IMR-90 (cell line): ENCODE measurements around the gene CLEC4M. TPM values are rescaled to one million over a fixed set of nuclear protein-coding genes. Genes with fewer than 3 reads are reported as not detected.

Source experiments
- ATAC-seq: fragments of 200-7000 bp; cut with Tn5 transposase; 2 replicates; pipeline ENCODE4 v1.9.1; 2020; ENCODE audit warnings: low read depth, mild to moderate bottlenecking, moderate library complexity
- BruUV-seq: library from RNA; stranded (reverse); fragments of 400-500 nt; replicated peaks from 2 replicates; lab custom pipeline; 2021; lab: Mats Ljungman, UMichigan
- CTCF ChIA-PET: fragments of 300-600 bp; formaldehyde crosslinking; extraction: SDS; loops from one replicate; lab custom pipeline; 2021; ENCODE audit warnings: antibody characterized with exemption; lab: Yijun Ruan, JAX
- POLR2A ChIA-PET: fragments of 300-600 bp; sonication (Branson Sonifier 250); formaldehyde crosslinking; loops from one replicate; lab custom pipeline; 2022; ENCODE audit warnings: antibody characterized with exemption; ENCODE audit not compliant: unreplicated experiment; lab: Charles Lee
- DNase-seq: peaks from one replicate; pipeline ENCODE4 v3.0.0; 2013
- H2AFZ ChIP-seq: replicated peaks from 2 replicates; pipeline ENCODE3; 2013; ENCODE audit warnings: low read length, mild to moderate bottlenecking; ENCODE audit not compliant: poor library complexity
- H2AK5ac ChIP-seq: 2 replicates; pipeline ENCODE4 v1.6.1; 2013; ENCODE audit warnings: low read depth, low read length, inconsistent platforms
- H2AK9ac ChIP-seq: replicated peaks from 2 replicates; pipeline ENCODE3; 2013; ENCODE audit warnings: mild to moderate bottlenecking, low read depth, low read length, moderate library complexity; ENCODE audit not compliant: poor library complexity
- H2BK120ac ChIP-seq: 2 replicates; pipeline ENCODE4 v1.6.1; 2013; ENCODE audit warnings: low read depth, low read length, inconsistent platforms
- H2BK15ac ChIP-seq: 3 replicates; pipeline ENCODE4 v1.6.1; 2013; ENCODE audit warnings: low read depth, low read length, inconsistent platforms
- H2BK20ac ChIP-seq: 2 replicates; pipeline ENCODE4 v1.6.1; 2013; ENCODE audit warnings: low read depth, mild to moderate bottlenecking, inconsistent platforms, low read length, moderate library complexity
- H2BK5ac ChIP-seq: 2 replicates; pipeline ENCODE4 v1.6.1; 2013; ENCODE audit warnings: mild to moderate bottlenecking, low read depth, low read length, inconsistent platforms; ENCODE audit not compliant: poor library complexity, severe bottlenecking
- H3K14ac ChIP-seq: replicated peaks from 2 replicates; pipeline ENCODE4 v1.6.1; 2013; ENCODE audit warnings: low read depth, low read length, inconsistent platforms
- H3K18ac ChIP-seq: 2 replicates; pipeline ENCODE4 v1.6.1; 2013; ENCODE audit warnings: low read depth, low read length, control low read depth
- H3K23ac ChIP-seq: 2 replicates; pipeline ENCODE4 v1.6.1; 2013; ENCODE audit warnings: low read depth, low read length, inconsistent platforms
- H3K27ac ChIP-seq: 2 replicates; pipeline ENCODE4 v1.5.1; 2013; ENCODE audit warnings: mild to moderate bottlenecking, control low read depth, low read length; ENCODE audit not compliant: insufficient read depth
- H3K27me3 ChIP-seq: 2 replicates; pipeline ENCODE4 v1.6.1; 2013; ENCODE audit warnings: low read length; ENCODE audit not compliant: control insufficient read depth, insufficient read depth
- H3K36me3 ChIP-seq: 2 replicates; pipeline ENCODE4 v1.6.1; 2013; ENCODE audit warnings: low read length, mixed read lengths; ENCODE audit not compliant: control insufficient read depth, insufficient read depth
- H3K4ac ChIP-seq: 2 replicates; pipeline ENCODE4 v1.6.1; 2013; ENCODE audit warnings: low read depth, low read length, inconsistent platforms
- H3K4me1 ChIP-seq: 2 replicates; pipeline ENCODE4 v1.6.1; 2013; ENCODE audit warnings: low read length, mixed read lengths; ENCODE audit not compliant: control insufficient read depth, insufficient read depth
- H3K4me2 ChIP-seq: 2 replicates; pipeline ENCODE4 v1.6.1; 2013; ENCODE audit warnings: low read depth, mild to moderate bottlenecking, control low read depth, low read length, moderate library complexity
- H3K4me3 ChIP-seq: 2 replicates; pipeline ENCODE4 v1.5.1; 2013; ENCODE audit warnings: low read depth, mild to moderate bottlenecking, control low read depth, low read length, moderate library complexity; ENCODE audit not compliant: insufficient read depth
- H3K56ac ChIP-seq: 2 replicates; pipeline ENCODE4 v1.6.1; 2013; ENCODE audit warnings: low read length, inconsistent platforms; ENCODE audit not compliant: insufficient read depth; ENCODE audit errors: extremely low read depth
- H3K79me1 ChIP-seq, 2 experiments: 2 replicates each; pipeline ENCODE4 v1.6.1; 2013; ENCODE audit warnings: low read length in 2 of 2, inconsistent platforms in 1 of 2, low read depth in 1 of 2
- H3K9ac ChIP-seq: 2 replicates; pipeline ENCODE4 v1.6.1; 2013; ENCODE audit warnings: low read depth, low read length, control low read depth
- H3K9me1 ChIP-seq: 2 replicates; pipeline ENCODE4 v1.6.1; 2013; ENCODE audit warnings: low read length, inconsistent platforms; ENCODE audit not compliant: insufficient read depth
- H3K9me3 ChIP-seq: 2 replicates; pipeline ENCODE4 v1.6.1; 2013; ENCODE audit warnings: low read length; ENCODE audit not compliant: control insufficient read depth, insufficient read depth
- H4K20me1 ChIP-seq: 2 replicates; pipeline ENCODE4 v1.6.1; 2013; ENCODE audit warnings: low read length, inconsistent platforms; ENCODE audit not compliant: insufficient read depth
- H4K5ac ChIP-seq: 2 replicates; pipeline ENCODE4 v1.6.1; 2013; ENCODE audit warnings: mild to moderate bottlenecking, low read depth, low read length, control low read depth
- H4K8ac ChIP-seq, 2 experiments: 2 replicates each; pipeline ENCODE4 v1.6.1; 2013; ENCODE audit warnings: low read depth in 2 of 2, low read length in 2 of 2, control low read depth in 1 of 2, inconsistent platforms in 1 of 2
- H4K91ac ChIP-seq: 2 replicates; pipeline ENCODE4 v1.6.1; 2013; ENCODE audit warnings: low read depth, low read length, inconsistent platforms; ENCODE audit not compliant: insufficient read depth
- BHLHE40 ChIP-seq: fragments of 150-350 bp; IDR thresholded peaks from 2 replicates; pipeline ENCODE4 v1.6.1; 2016; ENCODE audit warnings: mild to moderate bottlenecking, low read depth, low read length
- CEBPB ChIP-seq: IDR thresholded peaks from 2 replicates; pipeline ENCODE4 v1.6.1; 2012; ENCODE audit warnings: low read depth, low read length, improper control_type of control experiment
- CHD1 ChIP-seq: IDR thresholded peaks from 2 replicates; pipeline ENCODE4 v1.6.1; 2012; ENCODE audit warnings: low read depth, low read length, improper control_type of control experiment
- ELK1 ChIP-seq: fragments of 150-350 bp; IDR thresholded peaks from 2 replicates; pipeline ENCODE4 v1.6.1; 2016; ENCODE audit warnings: low read depth, mild to moderate bottlenecking, low read length, moderate library complexity, borderline replicate concordance
- MAZ ChIP-seq: IDR thresholded peaks from 2 replicates; pipeline ENCODE4 v1.6.1; 2012; ENCODE audit warnings: low read depth, mild to moderate bottlenecking, low read length, improper control_type of control experiment, moderate library complexity, borderline replicate concordance
- NFE2L2 ChIP-seq: fragments of 150-350 bp; IDR thresholded peaks from 2 replicates; pipeline ENCODE4 v1.6.1; 2016; ENCODE audit warnings: low read depth, mild to moderate bottlenecking, low read length
- RAD21 ChIP-seq: IDR thresholded peaks from 2 replicates; pipeline ENCODE4 v1.6.1; 2012; ENCODE audit warnings: low read length, improper control_type of control experiment
- RCOR1 ChIP-seq: IDR thresholded peaks from 2 replicates; pipeline ENCODE4 v1.6.1; 2012; ENCODE audit warnings: mild to moderate bottlenecking, low read length, improper control_type of control experiment; ENCODE audit not compliant: insufficient replicate concordance
- RFX5 ChIP-seq: IDR thresholded peaks from 2 replicates; pipeline ENCODE4 v1.8.0; 2012; ENCODE audit warnings: low read depth, mild to moderate bottlenecking, low read length, moderate library complexity
- SMC3 ChIP-seq: fragments of 150-350 bp; IDR thresholded peaks from 2 replicates; pipeline ENCODE4 v1.6.1; 2016; ENCODE audit warnings: low read depth, mild to moderate bottlenecking, antibody characterized with exemption, low read length, moderate library complexity
- USF2 ChIP-seq: fragments of 150-350 bp; IDR thresholded peaks from 2 replicates; pipeline ENCODE4 v1.6.1; 2017; ENCODE audit warnings: mild to moderate bottlenecking, antibody characterized with exemption, low read length, low read depth
- WGBS, 2 experiments: methylation state at CpG; one replicate each; pipeline versions ENCODE4 v1.1.5 to v1.1.7; 2013; ENCODE audit warnings: missing lambda C conversion rate in 2 of 2; ENCODE audit not compliant: insufficient read length in 1 of 2; ENCODE audit errors: extremely low coverage in 2 of 2; 5-methylcytosine and 5-hydroxymethylcytosine counted together
- dilution Hi-C: fragments of 300-500 bp; cut with HindIII; formaldehyde crosslinking; loops from one replicate; pipeline ENCODE4 v1.14.3; 2018; ENCODE audit warnings: low sequenced_read_pairs; ENCODE audit not compliant: unreplicated experiment
- in situ Hi-C: fragments of 300-500 bp; cut with MboI; formaldehyde crosslinking; loops from 3 replicates; pipeline ENCODE4 v1.14.3; 2019; ENCODE audit warnings: low sequenced_read_pairs, inconsistent platforms, mixed read lengths
- intact Hi-C: fragments of 100-400 bp; cut with micrococcal nuclease; formaldehyde crosslinking; loops from 2 replicates; pipeline ENCODE4 v1.10.0; 2022
- polyA plus RNA-seq, 3 experiments: library from polyadenylated mRNA; depleted of rRNA; stranded (reverse); fragments of >200 nt; gene quantifications; 2 replicates each; pipeline ENCODE4 v1.2.3, GENCODE V29; 2012; ENCODE audit warnings: low replicate concordance in 1 of 3
- total RNA-seq: library from RNA; depleted of rRNA; stranded (reverse); fragments of >200 nt; gene quantifications from 2 replicates; pipeline ENCODE4 v1.2.3, GENCODE V29; 2012

Gene CLEC4M
- total and polyA plus RNA-seq, 2 of the 4 experiments (the other 2 are of a cell fraction) = not detected

- no peak overlapping the region for H3K23ac ChIP-seq
- H3K4me3 ChIP-seq = no peak overlapping the region
- H3K9me1 ChIP-seq = no peaks in the 10 kb centered on the region
- no peaks in the 10 kb centered on the region for H3K4me1 ChIP-seq
- no peak overlapping the region for H2BK120ac ChIP-seq
- BruUV-seq = no TSS peak
- H4K20me1 ChIP-seq = no peaks in the 10 kb centered on the region
- no peak overlapping the region for H4K8ac ChIP-seq
- H2AK9ac ChIP-seq = no peak overlapping the region
- in situ Hi-C loops (no loop called here), dilution Hi-C loops (no loop called here), intact Hi-C loops (no loop called here)
- no peak overlapping the region for H4K5ac ChIP-seq
- peaks cover 9% of the 10 kb centered on the region for H3K27me3 ChIP-seq
- H2BK15ac ChIP-seq = no peak overlapping the region
- no peaks in the 10 kb centered on the region for H3K9me3 ChIP-seq
- no peaks in the 10 kb centered on the region for H3K79me1 ChIP-seq
- no peak overlapping the region for H3K27ac ChIP-seq
- no peaks in the 10 kb centered on the region for H3K36me3 ChIP-seq
- DNase-seq (no peak), ATAC-seq (no peak)
- H2BK20ac ChIP-seq = no peak overlapping the region
- H4K91ac ChIP-seq = no peak overlapping the region
- POLR2A ChIA-PET = no interaction called here
- H2BK5ac ChIP-seq = no peak overlapping the region
- TF ChIP-seq RAD21 = no peak
- no peak for TF ChIP-seq CEBPB
- TF ChIP-seq RCOR1 = no peak
- TF ChIP-seq SMC3 = no peak
- no peak for TF ChIP-seq MAZ
- TF ChIP-seq CHD1 = no peak
- no peak for TF ChIP-seq USF2
- no peak for TF ChIP-seq BHLHE40
- TF ChIP-seq ELK1 = no peak
- TF ChIP-seq RFX5 = no peak
- TF ChIP-seq NFE2L2 = no peak
- H3K56ac ChIP-seq = no peak overlapping the region
- no peak overlapping the region for H3K4ac ChIP-seq
- CTCF ChIA-PET = no interaction called here
- H2AFZ ChIP-seq = peak overlapping the region; percentile 19
- H3K4me2 ChIP-seq = no peak overlapping the region
- H3K9ac ChIP-seq = no peak overlapping the region
- no peak overlapping the region for H2AK5ac ChIP-seq
- H3K18ac ChIP-seq = no peak overlapping the region
- 80% methylated on average over 1 of the region's 2 CpGs; no CpG with 5 or more reads in 1 of the 2 experiments for WGBS, 2 experiments
- no peak overlapping the region for H3K14ac ChIP-seq
Observed at GRCh38 chr19:7743425-7743841, 19.6 kb upstream of the CLEC4M start.
